Measurements from ENCODE around the gene TSTD1. TPM values are rescaled to one million over a fixed set of nuclear protein-coding genes. Genes with fewer than 3 reads are reported as not detected.
"Not testable (repeated sequence)": the region's sequence is repeated elsewhere in the genome, so short reads cannot be mapped to it uniquely, and the experiment has no call there.

The TSTD1 gene
- total RNA-seq, 1 donor, result 18.6 TPM

GRCh38 chr1:160993544-160994193 lies 45.1 kb downstream of the TSTD1 start:
- no peak overlapping the region for H3K4me3 ChIP-seq (ENCODE audit: low read depth, low read length)
- DNase-seq (ENCODE audit: low read depth), result peak; percentile 93
- TF ChIP-seq CTCF (IDR thresholded peaks at IDR 0.05; ENCODE audit: insufficient read depth, low read depth, low read length), result peak; percentile 48

GRCh38 chr1:160992036-160992435 lies 46.7 kb downstream of the TSTD1 start:
- not testable (repeated sequence) for DNase-seq (ENCODE audit: low read depth)

More at GRCh38 chr1:160992036-160992435, 46.7 kb downstream of the TSTD1 start:
- H3K4me3 ChIP-seq (ENCODE audit: low read depth, low read length), result not testable (repeated sequence)

Small RNA genes lying within 50 kb of the gene (small RNA-seq; reads per million reads assigned to genes)
- gene AL591806.2, result not detected

Other genes with a start within 250 kb of the TSTD1 start
- under 0.01 TPM in 1 of 2 replicates, not detected in the other for gene LY9, start 242.8 kb downstream of the TSTD1 start, total RNA-seq
- not detected in 2 replicates for gene CD244, start 176.1 kb downstream of the TSTD1 start, total RNA-seq
- not detected in 2 replicates for gene ITLN1, start 153.8 kb downstream of the TSTD1 start, total RNA-seq
- gene ITLN2, start 84.2 kb downstream of the TSTD1 start, total RNA-seq, result not detected in 2 replicates
- gene F11R, start 17.8 kb downstream of the TSTD1 start, total RNA-seq, result 0.32 and 5.6 TPM in 2 replicates
- 52.5 and 62.2 TPM in 2 replicates for gene USF1, start 7.0 kb upstream of the TSTD1 start, total RNA-seq
- under 0.01 TPM in 1 of 2 replicates, not detected in the other for gene ARHGAP30, start 30.9 kb upstream of the TSTD1 start, total RNA-seq
- gene NECTIN4, start 50.6 kb upstream of the TSTD1 start, total RNA-seq, result 0.32 and 2.6 TPM in 2 replicates
- gene KLHDC9, start 59.4 kb upstream of the TSTD1 start, total RNA-seq, result 1.9 and 2.2 TPM in 2 replicates
- 25.9 and 26.1 TPM in 2 replicates for gene PFDN2, start 79.1 kb upstream of the TSTD1 start, total RNA-seq
- gene NIT1, start 79.1 kb upstream of the TSTD1 start, total RNA-seq, result 23.2 and 26.8 TPM in 2 replicates
- 22.5 and 27.6 TPM in 2 replicates for gene DEDD, start 93.7 kb upstream of the TSTD1 start, total RNA-seq
- 57.7 and 69.1 TPM in 2 replicates for gene UFC1, start 115.0 kb upstream of the TSTD1 start, total RNA-seq
- 8.1 and 8.6 TPM in 2 replicates for gene USP21, start 120.5 kb upstream of the TSTD1 start, total RNA-seq
- gene PPOX, start 127.5 kb upstream of the TSTD1 start, total RNA-seq, result 10.4 and 12.9 TPM in 2 replicates
- gene B4GALT3, start 138.5 kb upstream of the TSTD1 start, total RNA-seq, result 17.1 and 22.5 TPM in 2 replicates
- gene ADAMTS4, start 160.1 kb upstream of the TSTD1 start, total RNA-seq, result 6.8 and 8.2 TPM in 2 replicates
- 105 and 117 TPM in 2 replicates for gene NDUFS2, start 163.4 kb upstream of the TSTD1 start, total RNA-seq
- gene FCER1G, start 176.3 kb upstream of the TSTD1 start, total RNA-seq, result 0.43 TPM in 1 of 2 replicates, not detected in the other
- gene APOA2, start 184.7 kb upstream of the TSTD1 start, total RNA-seq, result not detected in 2 replicates
- gene TOMM40L, start 187.1 kb upstream of the TSTD1 start, total RNA-seq, result 10.0 and 13.4 TPM in 2 replicates
- gene NR1I3, start 199.2 kb upstream of the TSTD1 start, total RNA-seq, result not detected in 2 replicates
- gene PCP4L1, start 219.8 kb upstream of the TSTD1 start, total RNA-seq, result under 0.01 TPM in 1 of 2 replicates, not detected in the other

All from fibroblast of villous mesenchyme (primary cell).